Smooth muscle cell (in vitro differentiated cells): ENCODE results near the gene LMNTD2. TPM values are rescaled to one million over a fixed set of nuclear protein-coding genes. Genes with fewer than 3 reads are reported as not detected.

Experiments used
- DNase-seq: peaks from one replicate; lab custom pipeline; 2025; ENCODE audit not compliant: unreplicated experiment; lab: John Stamatoyannopoulos, UW
- H2AFZ ChIP-seq: fragments of 200-600 bp; sonication (generic); 2 replicates; pipeline ENCODE4 v1.6.0; 2016; ENCODE audit warnings: antibody characterized with exemption, low read depth, mild to moderate bottlenecking
- H3F3A ChIP-seq: fragments of 200-600 bp; sonication (generic); 2 replicates; pipeline ENCODE4 v1.6.0; 2017; ENCODE audit warnings: antibody characterized with exemption, low read depth
- H3K27ac ChIP-seq: fragments of 200-600 bp; sonication (generic); 2 replicates; pipeline ENCODE4 v1.5.1; 2016; ENCODE audit warnings: low read depth, mild to moderate bottlenecking
- H3K27me3 ChIP-seq: fragments of 200-600 bp; sonication (generic); 2 replicates; pipeline ENCODE4 v1.6.1; 2016; ENCODE audit warnings: low read depth, mild to moderate bottlenecking
- H3K36me3 ChIP-seq: fragments of 200-600 bp; sonication (generic); 2 replicates; pipeline ENCODE4 v1.5.1; 2016; ENCODE audit warnings: low read depth
- H3K4me1 ChIP-seq: fragments of 200-600 bp; sonication (generic); 2 replicates; pipeline ENCODE4 v1.5.1; 2016; ENCODE audit warnings: low read depth
- H3K4me2 ChIP-seq: fragments of 200-600 bp; sonication (generic); 2 replicates; pipeline ENCODE4 v1.6.0; 2016; ENCODE audit warnings: mild to moderate bottlenecking
- H3K4me3 ChIP-seq: fragments of 200-600 bp; sonication (generic); 2 replicates; pipeline ENCODE4 v1.5.1; 2016; ENCODE audit warnings: mild to moderate bottlenecking
- H3K79me2 ChIP-seq: fragments of 200-600 bp; sonication (generic); 2 replicates; pipeline ENCODE4 v1.6.0; 2016; ENCODE audit warnings: low read depth, mild to moderate bottlenecking
- H3K9ac ChIP-seq: fragments of 200-600 bp; sonication (generic); 2 replicates; pipeline ENCODE4 v1.6.0; 2016; ENCODE audit warnings: low read depth
- H3K9me3 ChIP-seq: fragments of 200-600 bp; sonication (generic); replicated peaks from 2 replicates; pipeline ENCODE4 v1.5.1; 2016; ENCODE audit warnings: low read depth
- H4K20me1 ChIP-seq: fragments of 200-600 bp; sonication (generic); 2 replicates; pipeline ENCODE4 v1.6.0; 2016; ENCODE audit warnings: low read depth
- CTCF ChIP-seq: fragments of 200-600 bp; sonication (generic); IDR thresholded peaks from 2 replicates; pipeline ENCODE4 v1.5.1; 2017; ENCODE audit warnings: borderline replicate concordance, mild to moderate bottlenecking, antibody characterized with exemption; ENCODE audit not compliant: insufficient read depth, poor library complexity, severe bottlenecking
- WGBS: methylation state at CpG from one replicate; pipeline ENCODE4 v1.1.7; 2016; ENCODE audit warnings: low lambda C conversion rate; 5-methylcytosine and 5-hydroxymethylcytosine counted together
- polyA plus RNA-seq: library from polyadenylated mRNA; unstranded; fragments of >200 nt; fragmentation: Nextera tagmentation; extraction: Ambion mirVana; gene quantifications from 2 replicates; pipeline ENCODE4 v1.2.1, GENCODE V29; 2016
- total RNA-seq: library from RNA; depleted of rRNA; stranded (reverse); fragments of >200 nt; gene quantifications from 2 replicates; pipeline ENCODE4 v1.2.3, GENCODE V29; 2014

Gene LMNTD2
- total and polyA plus RNA-seq, 2 experiments from 2014 or later: 3.6 TPM; not detected in 1

DNA sequence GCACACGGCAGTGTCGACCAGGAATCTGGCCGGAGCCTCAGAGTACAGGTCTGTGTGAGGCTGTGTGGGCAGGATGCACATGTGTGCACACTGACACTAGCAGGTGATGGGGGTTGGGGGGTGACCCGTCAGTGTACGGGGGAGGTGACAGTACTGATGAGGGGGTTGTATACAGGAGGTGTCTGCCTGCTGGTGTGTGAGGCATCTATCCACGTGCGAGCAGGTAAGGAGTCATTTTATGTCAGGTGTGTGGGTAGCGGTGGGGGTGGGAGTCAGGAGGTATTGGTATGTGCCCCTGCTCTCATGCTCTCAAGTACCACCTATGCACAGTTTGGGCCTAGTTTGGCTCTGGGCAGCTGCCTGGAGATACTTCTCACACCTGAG lies 11.3 kb upstream of the LMNTD2 start:
- Histone ChIP-seq H3K4me3 (no peak overlapping the region), H3K79me2 (peaks cover 15% of the 10 kb centered on the region), H3K9me3 (no peaks in the 10 kb centered on the region), H3K27ac (no peak overlapping the region), H3F3A (peaks cover 8% of the 10 kb centered on the region), H3K9ac (no peak overlapping the region), H2AFZ (no peak overlapping the region), H3K4me1 (peaks cover 23% of the 10 kb centered on the region), H3K27me3 (no peaks in the 10 kb centered on the region), H3K4me2 (no peak overlapping the region), H3K36me3 (no peaks in the 10 kb centered on the region), H4K20me1 (peaks cover 11% of the 10 kb centered on the region)
- 65% methylated on average over 8 of the region's 8 CpGs for WGBS
- no peak for TF ChIP-seq CTCF
- no peak for DNase-seq

DNA sequence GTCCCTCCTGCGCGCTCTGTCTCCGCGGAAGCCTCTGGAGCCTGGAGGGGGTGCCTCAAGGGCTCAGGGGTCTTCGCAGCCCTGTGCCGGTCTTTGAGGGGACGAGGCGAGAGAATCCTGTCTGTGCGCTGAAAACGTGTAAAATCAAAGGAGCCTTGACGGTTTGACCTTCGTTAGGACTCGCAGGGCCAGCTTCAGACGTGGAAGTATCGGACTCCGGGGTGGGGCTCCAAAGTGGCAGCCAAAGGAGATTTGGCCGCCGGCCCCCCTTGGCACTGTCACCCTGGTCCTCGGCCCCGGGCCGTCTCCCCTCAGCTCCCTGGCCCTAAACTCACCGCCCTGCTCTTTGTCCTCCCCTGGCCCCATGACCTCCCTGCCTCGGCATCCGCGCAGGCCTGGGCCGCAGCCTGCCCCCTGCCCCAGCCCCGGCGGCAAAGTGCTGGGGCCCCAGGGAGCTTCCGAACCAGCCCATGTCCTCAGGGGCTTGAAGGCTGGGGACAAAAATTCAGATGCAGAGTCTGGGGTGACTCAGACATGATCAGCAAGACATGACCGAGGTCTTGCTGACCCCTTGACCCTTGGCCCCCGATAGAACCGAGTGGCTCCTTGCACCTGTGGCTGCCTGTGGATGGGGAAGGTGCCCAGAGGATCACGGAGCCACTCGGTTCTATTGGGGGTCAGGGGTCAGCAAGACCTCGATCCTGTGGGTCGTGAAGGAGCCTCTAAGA lies 8.8 kb upstream of the LMNTD2 start:
- Histone ChIP-seq H4K20me1 (peaks cover 31% of the 10 kb centered on the region), H3K36me3 (no peaks in the 10 kb centered on the region), H3K9ac (peak overlapping the region; percentile 43), H3K27me3 (no peaks in the 10 kb centered on the region), H3K79me2 (peaks cover 16% of the 10 kb centered on the region), H3K9me3 (no peaks in the 10 kb centered on the region), H3F3A (peaks cover 13% of the 10 kb centered on the region), H2AFZ (no peak overlapping the region), H3K4me3 (peak overlapping the region; percentile 93), H3K27ac (peak overlapping the region; percentile 47), H3K4me1 (peaks cover 21% of the 10 kb centered on the region), H3K4me2 (peak overlapping the region; percentile 99)
- WGBS: 51% methylated on average over 29 of the region's 36 CpGs
- DNase-seq: no peak
- no peak for TF ChIP-seq CTCF

DNA sequence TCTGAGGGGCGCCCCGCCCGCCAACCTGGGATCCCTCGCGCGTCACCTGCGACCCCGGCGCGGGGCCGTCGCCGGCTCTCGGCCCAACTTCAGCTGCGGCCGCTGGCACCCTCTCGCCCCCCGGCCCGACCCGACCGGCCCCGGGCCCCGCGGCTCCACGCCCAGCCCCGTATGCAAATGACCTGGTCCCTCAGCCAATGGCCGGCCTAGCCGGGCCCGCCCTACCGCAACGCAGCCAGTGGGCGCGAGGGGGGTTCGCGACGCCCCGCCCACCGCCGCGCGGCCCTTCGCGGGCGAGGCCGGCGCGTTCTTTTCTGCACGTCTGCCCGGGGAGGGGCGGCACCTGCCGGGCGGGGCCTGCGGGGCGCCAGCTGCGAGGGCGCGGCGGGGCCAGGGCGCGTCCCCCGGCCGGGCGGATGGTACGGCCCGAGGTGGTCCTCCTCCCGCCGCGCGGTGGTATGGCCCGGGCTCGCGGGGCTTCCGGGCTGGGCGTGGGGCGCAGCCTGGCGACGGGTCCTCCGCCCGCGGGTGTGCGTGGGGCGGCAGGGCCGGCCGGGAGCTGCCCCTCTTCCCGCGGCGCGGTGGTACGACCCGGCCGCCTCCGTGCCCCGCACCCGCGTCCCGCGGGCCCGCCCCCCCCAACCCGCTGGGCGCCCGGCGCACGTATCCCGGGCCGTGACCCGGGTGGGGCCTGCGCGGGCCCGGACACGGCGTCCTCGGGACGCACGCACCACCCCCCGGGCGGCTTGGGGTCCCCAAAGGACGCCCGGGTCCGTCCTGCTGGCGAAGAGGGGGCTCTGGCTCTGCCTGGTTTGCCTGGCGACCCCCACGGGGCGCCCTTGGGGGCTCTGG lies 8.0 kb upstream of the LMNTD2 start:
- H2AFZ ChIP-seq: no peak overlapping the region
- DNase-seq: peak; percentile 78
- H3K9me3 ChIP-seq: no peaks in the 10 kb centered on the region
- peaks cover 35% of the 10 kb centered on the region for H4K20me1 ChIP-seq
- H3K4me3 ChIP-seq: peak overlapping the region; percentile 93
- peak overlapping the region; percentile 47 for H3K27ac ChIP-seq
- TF ChIP-seq CTCF: no peak
- peak overlapping the region; percentile 99 for H3K4me2 ChIP-seq
- peaks cover 16% of the 10 kb centered on the region for H3K79me2 ChIP-seq
- peaks cover 13% of the 10 kb centered on the region for H3F3A ChIP-seq
- peak overlapping the region; percentile 74 for H3K9ac ChIP-seq
- H3K36me3 ChIP-seq: no peaks in the 10 kb centered on the region
- WGBS: under 1% methylated on average over 48 of the region's 123 CpGs
- H3K4me1 ChIP-seq: peaks cover 18% of the 10 kb centered on the region
- no peaks in the 10 kb centered on the region for H3K27me3 ChIP-seq
